A549 (cell line): ENCODE results near the gene KCNIP4.

Source experiments
- BHLHE40 ChIP-seq: IDR thresholded peaks from 2 replicates; pipeline ENCODE4 v1.6.1; 2012; ENCODE audit warnings: low read depth, low read length, inconsistent platforms
- HDAC2 ChIP-seq: fragments of 200-600 bp; sonication (generic); IDR thresholded peaks from 2 replicates; pipeline ENCODE4 v1.6.1; 2016
- JUN ChIP-seq, 2 experiments: fragments of >200 bp; sonication (Bioruptor Twin); formaldehyde crosslinking; IDR thresholded peaks; 2 replicates in 1 of 2; 3 replicates in 1 of 2; pipeline ENCODE4 v1.6.1; 2016 to 2017
- JUNB ChIP-seq: fragments of >200 bp; sonication (Bioruptor Twin); formaldehyde crosslinking; IDR thresholded peaks from 2 replicates; pipeline ENCODE4 v1.6.1; 2016
- KDM5A ChIP-seq: fragments of 200-600 bp; sonication (generic); IDR thresholded peaks from 2 replicates; pipeline ENCODE4 v1.6.1; 2016; ENCODE audit warnings: antibody characterized with exemption, mild to moderate bottlenecking
- MYC ChIP-seq: IDR thresholded peaks from 2 replicates; pipeline ENCODE4 v1.6.1; 2012; ENCODE audit warnings: mild to moderate bottlenecking, inconsistent platforms, low read length, improper control_type of control experiment, borderline replicate concordance
- PHF8 ChIP-seq: fragments of 200-600 bp; sonication (generic); IDR thresholded peaks from 2 replicates; pipeline ENCODE4 v1.6.1; 2016; ENCODE audit warnings: low read depth, mild to moderate bottlenecking, antibody characterized with exemption, moderate library complexity, borderline replicate concordance
- POLR2A ChIP-seq: IDR thresholded peaks from 2 replicates; pipeline ENCODE4 v1.6.1; 2012; ENCODE audit warnings: mild to moderate bottlenecking, low read length
- RAD21 ChIP-seq, 2 experiments: fragments of >200 bp in 1 of 2; sonication (Bioruptor Twin) in 1 of 2; formaldehyde crosslinking in 1 of 2; IDR thresholded peaks in 1 of 2; conservative IDR thresholded peaks in 1 of 2; 2 replicates in 1 of 2; 3 replicates in 1 of 2; pipeline ENCODE4 v1.6.1; 2012 to 2018; ENCODE audit warnings: inconsistent platforms in 1 of 2
- RCOR1 ChIP-seq: fragments of 150-350 bp; IDR thresholded peaks from 2 replicates; pipeline ENCODE4 v1.6.1; 2014; ENCODE audit warnings: antibody characterized with exemption, low read length, low read depth
- ZFP36 ChIP-seq: fragments of 450-650 bp; IDR thresholded peaks from 2 replicates; pipeline ENCODE4 v1.6.1; 2014; ENCODE audit warnings: borderline replicate concordance; ENCODE audit not compliant: partially characterized antibody
- TF ChIP-seq, protein P1 (sequence below): fragments of >200 bp; sonication (Bioruptor Twin); formaldehyde crosslinking; IDR thresholded peaks from 3 replicates; pipeline ENCODE4 v1.5.1; 2016
- TF ChIP-seq, protein P2 (sequence below): fragments of 450-650 bp; IDR thresholded peaks from 2 replicates; pipeline ENCODE4 v1.6.1; 2014; ENCODE audit warnings: antibody characterized with exemption
- TF ChIP-seq, protein P3 (sequence below): fragments of 250-450 bp; sonication (Bioruptor Pico); IDR thresholded peaks from 2 replicates; pipeline ENCODE4 v1.5.0; 2021; ENCODE audit warnings: mild to moderate bottlenecking, moderate library complexity, borderline replicate concordance

DNA sequence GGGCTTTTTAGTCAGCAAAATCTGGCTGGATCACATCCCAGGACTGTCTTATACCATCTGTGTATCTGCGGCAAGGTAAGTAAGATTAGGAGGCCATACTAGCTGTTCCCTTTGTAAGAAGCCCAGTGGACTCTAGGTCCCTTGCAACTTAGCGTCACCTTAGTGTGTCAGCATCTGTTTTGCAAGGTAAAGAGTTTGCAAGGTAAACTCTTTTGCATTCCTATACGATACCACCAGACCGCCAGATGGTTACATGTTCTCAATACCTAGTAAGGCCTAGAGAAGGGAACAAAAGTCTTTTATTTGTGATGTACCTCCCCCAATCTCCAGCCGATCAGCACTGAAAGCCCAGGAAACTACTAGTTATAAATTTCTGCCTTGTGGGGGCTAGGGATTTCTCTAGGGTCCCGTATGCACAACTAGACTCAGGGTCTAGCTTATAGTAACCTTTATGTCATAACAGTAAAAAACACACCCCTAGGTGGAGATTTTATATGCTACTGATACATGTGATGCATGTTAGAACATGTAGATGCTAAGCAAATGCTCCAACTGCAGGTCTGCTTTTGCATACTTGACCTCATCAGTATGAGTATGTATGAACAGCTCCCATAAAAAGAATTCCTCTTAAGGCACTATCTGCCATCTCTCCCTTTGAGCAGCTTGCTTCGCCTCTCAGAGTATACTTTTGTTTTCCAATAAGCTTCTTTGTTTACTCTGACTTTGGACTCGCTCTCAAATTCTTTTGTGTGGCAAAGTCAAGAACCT, 78.4 kb downstream of the KCNIP4 start:
- no peak for TF ChIP-seq HDAC2
- no peak for TF ChIP-seq POLR2A
- TF ChIP-seq, protein P1, sequence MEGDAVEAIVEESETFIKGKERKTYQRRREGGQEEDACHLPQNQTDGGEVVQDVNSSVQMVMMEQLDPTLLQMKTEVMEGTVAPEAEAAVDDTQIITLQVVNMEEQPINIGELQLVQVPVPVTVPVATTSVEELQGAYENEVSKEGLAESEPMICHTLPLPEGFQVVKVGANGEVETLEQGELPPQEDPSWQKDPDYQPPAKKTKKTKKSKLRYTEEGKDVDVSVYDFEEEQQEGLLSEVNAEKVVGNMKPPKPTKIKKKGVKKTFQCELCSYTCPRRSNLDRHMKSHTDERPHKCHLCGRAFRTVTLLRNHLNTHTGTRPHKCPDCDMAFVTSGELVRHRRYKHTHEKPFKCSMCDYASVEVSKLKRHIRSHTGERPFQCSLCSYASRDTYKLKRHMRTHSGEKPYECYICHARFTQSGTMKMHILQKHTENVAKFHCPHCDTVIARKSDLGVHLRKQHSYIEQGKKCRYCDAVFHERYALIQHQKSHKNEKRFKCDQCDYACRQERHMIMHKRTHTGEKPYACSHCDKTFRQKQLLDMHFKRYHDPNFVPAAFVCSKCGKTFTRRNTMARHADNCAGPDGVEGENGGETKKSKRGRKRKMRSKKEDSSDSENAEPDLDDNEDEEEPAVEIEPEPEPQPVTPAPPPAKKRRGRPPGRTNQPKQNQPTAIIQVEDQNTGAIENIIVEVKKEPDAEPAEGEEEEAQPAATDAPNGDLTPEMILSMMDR = no peak
- no peak for TF ChIP-seq MYC
- no peak for TF ChIP-seq JUNB
- no peak for TF ChIP-seq JUN (IDR thresholded peaks at IDR 0.05)
- no peak for TF ChIP-seq KDM5A
- TF ChIP-seq, protein P2, sequence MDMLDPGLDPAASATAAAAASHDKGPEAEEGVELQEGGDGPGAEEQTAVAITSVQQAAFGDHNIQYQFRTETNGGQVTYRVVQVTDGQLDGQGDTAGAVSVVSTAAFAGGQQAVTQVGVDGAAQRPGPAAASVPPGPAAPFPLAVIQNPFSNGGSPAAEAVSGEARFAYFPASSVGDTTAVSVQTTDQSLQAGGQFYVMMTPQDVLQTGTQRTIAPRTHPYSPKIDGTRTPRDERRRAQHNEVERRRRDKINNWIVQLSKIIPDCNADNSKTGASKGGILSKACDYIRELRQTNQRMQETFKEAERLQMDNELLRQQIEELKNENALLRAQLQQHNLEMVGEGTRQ = no peak
- no peak for TF ChIP-seq RCOR1
- TF ChIP-seq, protein P3, sequence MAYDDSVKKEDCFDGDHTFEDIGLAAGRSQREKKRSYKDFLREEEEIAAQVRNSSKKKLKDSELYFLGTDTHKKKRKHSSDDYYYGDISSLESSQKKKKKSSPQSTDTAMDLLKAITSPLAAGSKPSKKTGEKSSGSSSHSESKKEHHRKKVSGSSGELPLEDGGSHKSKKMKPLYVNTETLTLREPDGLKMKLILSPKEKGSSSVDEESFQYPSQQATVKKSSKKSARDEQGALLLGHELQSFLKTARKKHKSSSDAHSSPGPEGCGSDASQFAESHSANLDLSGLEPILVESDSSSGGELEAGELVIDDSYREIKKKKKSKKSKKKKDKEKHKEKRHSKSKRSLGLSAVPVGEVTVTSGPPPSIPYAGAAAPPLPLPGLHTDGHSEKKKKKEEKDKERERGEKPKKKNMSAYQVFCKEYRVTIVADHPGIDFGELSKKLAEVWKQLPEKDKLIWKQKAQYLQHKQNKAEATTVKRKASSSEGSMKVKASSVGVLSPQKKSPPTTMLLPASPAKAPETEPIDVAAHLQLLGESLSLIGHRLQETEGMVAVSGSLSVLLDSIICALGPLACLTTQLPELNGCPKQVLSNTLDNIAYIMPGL (CRISPR knock-in tag) = no peak
- TF ChIP-seq PHF8 = no peak
- TF ChIP-seq RAD21 (conservative IDR thresholded peaks at IDR 0.05 in 1 of 2, IDR thresholded peaks at IDR 0.05 in 1 of 2) = no peak
- no peak for TF ChIP-seq ZFP36
- TF ChIP-seq BHLHE40 = no peak
